Measurements from ENCODE around the gene METTL25B.
A peak's percentile ranks its signal among the peaks of the same experiment; 100 is the strongest.

The METTL25B gene

GRCh38 chr1:156689953-156690674 lies 38.2 kb upstream of the METTL25B start:
- no peak for TF ChIP-seq CTCF (IDR thresholded peaks at IDR 0.05; ENCODE audit: low read depth, low read length, missing control alignments)
- no peak overlapping the region for H3K4me3 ChIP-seq (replicated peaks; ENCODE audit: low read depth, low read length)
- no peak for DNase-seq (ENCODE audit: extremely low read depth, low read depth)

GRCh38 chr1:156690675-156691036 lies 37.6 kb upstream of the METTL25B start:
- H3K4me3 ChIP-seq (replicated peaks; ENCODE audit: low read depth, low read length) = no peak overlapping the region
- DNase-seq (ENCODE audit: extremely low read depth, low read depth) = no peak
- TF ChIP-seq CTCF (IDR thresholded peaks at IDR 0.05; ENCODE audit: low read depth, low read length, missing control alignments) = no peak

- no peak overlapping the region for H3K4me3 ChIP-seq (replicated peaks; ENCODE audit: low read depth, low read length)
- no peak for DNase-seq (ENCODE audit: extremely low read depth, low read depth)
- no peak for TF ChIP-seq CTCF (IDR thresholded peaks at IDR 0.05; ENCODE audit: low read depth, low read length, missing control alignments)
Observed at GRCh38 chr1:156691191-156691590, 37.1 kb upstream of the METTL25B start.

GRCh38 chr1:156691665-156692440 lies 36.4 kb upstream of the METTL25B start:
- no peak for DNase-seq (ENCODE audit: extremely low read depth, low read depth)
- H3K4me3 ChIP-seq (replicated peaks; ENCODE audit: low read depth, low read length) = no peak overlapping the region
- peak; percentile 5 for TF ChIP-seq CTCF (IDR thresholded peaks at IDR 0.05; ENCODE audit: low read depth, low read length, missing control alignments)

- no peak for TF ChIP-seq CTCF (IDR thresholded peaks at IDR 0.05; ENCODE audit: low read depth, low read length, missing control alignments)
- no peak for DNase-seq (ENCODE audit: extremely low read depth, low read depth)
- no peak overlapping the region for H3K4me3 ChIP-seq (replicated peaks; ENCODE audit: low read depth, low read length)
Observed at GRCh38 chr1:156692441-156692924, 35.8 kb upstream of the METTL25B start.

GRCh38 chr1:156692925-156693847 lies 35.1 kb upstream of the METTL25B start:
- TF ChIP-seq CTCF (IDR thresholded peaks at IDR 0.05; ENCODE audit: low read depth, low read length, missing control alignments) = no peak
- no peak overlapping the region for H3K4me3 ChIP-seq (replicated peaks; ENCODE audit: low read depth, low read length)
- DNase-seq (ENCODE audit: extremely low read depth, low read depth) = no peak

Data from HFF-Myc (cell line).